NCI-H2171 (cell line): ENCODE measurements around the gene TLCD3A.
"Not testable (repeated sequence)": the region's sequence is repeated elsewhere in the genome, so short reads cannot be mapped to it uniquely, and the experiment has no call there.

Source experiments
- DNase-seq: peaks from one replicate; lab custom pipeline; 2025; lab: John Stamatoyannopoulos, UW

TLCD3A gene

DNA sequence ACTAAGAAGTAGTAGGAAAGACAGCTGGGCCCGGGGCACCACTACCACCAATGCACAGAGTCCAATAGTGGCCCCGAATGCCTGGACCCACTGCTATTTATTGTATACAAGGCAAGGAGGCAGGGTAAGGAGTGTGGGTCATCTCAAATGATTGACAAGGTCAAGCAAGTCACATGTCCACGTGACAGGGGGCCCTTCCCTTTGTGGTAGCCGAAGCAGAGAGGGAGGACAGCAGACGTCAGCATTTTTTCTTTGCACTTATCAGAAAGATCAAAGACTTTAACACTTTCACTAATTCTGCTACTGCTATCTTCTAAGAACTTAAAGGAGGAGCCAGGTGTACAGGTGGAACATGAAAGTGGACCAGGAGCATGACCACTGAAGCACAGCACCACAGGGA is 24.3 kb upstream of the TLCD3A start:
- no peak for DNase-seq

DNA sequence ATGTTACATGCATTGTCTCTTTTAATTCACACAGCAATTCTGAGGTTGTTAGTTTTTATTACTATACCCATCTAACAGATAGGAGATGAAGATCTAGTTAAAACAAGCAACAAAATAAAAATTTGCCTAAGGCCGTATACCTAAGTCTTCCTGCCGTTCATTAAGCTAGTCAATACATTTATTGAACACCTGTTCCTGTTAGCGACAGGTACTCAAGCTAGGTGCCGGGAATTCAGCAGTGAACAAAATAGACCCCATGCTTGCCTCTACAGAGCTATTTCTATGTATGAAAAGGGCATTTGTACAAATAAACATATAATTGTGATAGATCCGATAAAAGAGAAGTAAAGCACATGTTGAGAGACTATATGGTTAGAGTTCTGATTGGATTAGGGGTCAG is 14.3 kb upstream of the TLCD3A start:
- DNase-seq: no peak

DNA sequence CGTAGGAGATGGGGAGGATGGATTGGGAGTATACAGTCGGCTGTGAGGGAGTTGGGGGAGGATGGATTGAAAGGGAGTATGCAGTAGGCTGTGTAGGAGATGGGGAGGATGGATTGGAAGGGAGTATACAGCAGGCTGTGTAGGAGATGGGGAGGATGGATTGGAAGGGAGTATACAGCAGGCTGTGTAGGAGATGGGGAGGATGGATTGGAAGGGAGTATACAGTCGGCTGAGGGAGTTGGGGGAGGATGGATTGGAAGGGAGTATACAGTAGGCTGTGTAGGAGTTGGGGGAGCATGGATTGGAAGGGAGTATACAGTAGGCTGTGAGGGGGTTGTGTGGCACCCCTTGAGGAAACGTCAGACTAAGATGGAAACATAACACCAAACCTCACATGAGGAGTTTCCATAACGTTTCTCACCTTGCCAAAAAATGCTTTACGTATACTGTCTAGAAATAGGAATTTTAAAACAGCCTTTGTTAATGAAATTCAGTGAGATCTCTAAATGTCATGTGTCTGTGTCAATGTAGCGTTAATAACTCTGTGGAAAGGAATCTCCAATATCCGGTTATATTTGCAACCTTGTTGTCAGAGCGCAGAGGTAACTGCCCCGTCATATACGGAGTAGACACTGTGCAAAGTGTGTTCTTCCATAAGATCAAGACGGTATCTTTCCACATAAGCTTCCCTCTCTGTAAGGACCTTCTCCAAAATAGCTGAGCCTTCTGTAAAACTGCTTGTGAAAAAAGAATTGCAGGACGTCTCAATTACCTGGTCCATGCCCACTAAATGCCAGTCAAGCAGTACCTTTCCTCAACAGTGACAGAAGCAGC is 11.5 kb upstream of the TLCD3A start:
- no peak for DNase-seq

DNA sequence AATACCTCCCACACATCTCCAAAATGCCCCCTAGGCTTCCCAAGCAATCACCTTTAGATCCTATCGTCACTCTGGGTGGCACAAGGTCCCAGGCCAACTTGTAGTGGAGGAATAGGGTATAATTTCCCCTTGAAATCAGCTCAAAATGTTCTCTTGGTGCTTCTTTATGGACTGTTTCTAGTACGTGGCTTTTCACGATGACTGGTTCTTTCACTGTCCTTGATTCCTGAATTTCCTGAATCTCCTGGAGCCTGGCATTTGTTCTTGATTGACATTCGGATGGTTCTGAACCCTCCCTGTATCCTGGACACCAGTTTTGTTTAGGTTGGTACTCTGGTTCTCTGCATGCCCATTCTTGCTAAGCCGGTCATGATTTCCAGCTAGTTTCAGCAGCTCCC is 10.9 kb upstream of the TLCD3A start:
- DNase-seq: no peak

DNA sequence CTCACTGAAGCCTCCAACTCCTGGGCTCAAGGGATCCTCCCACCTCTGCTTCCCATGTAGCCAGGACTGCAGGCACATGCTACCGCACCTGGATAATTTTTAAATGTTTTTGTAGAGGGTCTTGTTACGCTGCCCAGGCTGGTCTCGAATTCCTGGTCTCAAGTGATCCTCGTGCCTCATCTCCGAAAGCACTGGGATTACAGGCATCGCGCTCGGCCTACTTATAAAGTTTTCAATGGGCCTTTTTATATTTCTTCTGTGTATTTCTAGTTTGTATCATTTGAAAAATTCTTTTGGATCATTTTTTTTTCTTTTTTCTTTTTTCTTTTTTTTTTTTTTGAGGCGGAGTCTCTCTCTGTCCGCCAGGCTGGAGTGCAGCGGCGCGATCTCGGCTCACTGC is 7.3 kb upstream of the TLCD3A start:
- no peak for DNase-seq

DNA sequence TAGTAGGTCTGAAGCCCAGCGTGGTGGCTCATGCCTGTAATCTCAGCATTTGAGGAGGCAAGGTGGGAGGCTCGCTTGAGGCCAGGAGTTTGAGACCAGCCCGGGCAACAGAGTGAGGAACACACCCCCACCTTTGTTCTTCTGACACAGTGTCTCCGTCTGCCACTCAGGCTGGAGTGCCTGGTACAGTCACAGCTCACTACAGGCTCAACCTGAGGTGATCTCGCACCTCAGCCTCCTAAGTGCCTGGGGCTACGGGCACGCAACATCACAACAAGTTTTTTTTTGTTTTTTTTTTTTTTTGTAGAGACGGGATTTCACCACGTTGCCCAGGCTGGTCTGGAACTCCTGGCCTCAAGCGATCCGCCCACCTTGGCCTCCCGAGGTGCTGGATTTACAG is 6.7 kb upstream of the TLCD3A start:
- DNase-seq: no peak

DNA sequence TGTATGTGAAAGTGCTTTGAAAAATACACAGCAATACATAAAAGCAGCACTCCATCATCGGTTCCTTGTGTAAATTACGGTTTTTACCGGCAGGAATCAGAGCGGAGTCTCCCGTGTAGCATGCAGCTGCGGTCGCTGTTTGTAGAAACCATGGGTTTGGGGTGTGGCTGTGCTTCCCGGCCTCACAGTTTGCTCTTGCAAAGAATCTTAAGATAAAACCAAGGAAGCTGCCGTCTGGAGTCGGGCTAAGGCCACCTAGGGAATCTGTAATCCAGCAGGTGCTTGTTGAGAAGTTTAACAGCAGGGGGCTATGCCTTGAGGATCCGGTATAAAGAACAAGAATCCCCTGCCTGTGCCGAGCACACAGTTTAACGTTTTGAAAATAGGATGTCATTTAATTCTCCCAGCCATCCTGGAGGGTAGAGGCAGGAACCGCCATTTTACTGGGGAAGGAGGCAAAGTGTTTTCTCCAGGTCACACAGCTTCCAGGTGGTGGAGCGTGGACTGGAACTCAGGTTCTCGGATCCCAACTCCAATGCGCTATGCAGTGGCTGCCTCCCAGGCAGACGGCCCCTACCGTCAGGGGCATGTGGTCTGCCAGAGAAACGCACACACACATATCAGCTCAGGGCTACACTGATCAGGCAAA is 6.0 kb upstream of the TLCD3A start:
- DNase-seq: no peak

DNA sequence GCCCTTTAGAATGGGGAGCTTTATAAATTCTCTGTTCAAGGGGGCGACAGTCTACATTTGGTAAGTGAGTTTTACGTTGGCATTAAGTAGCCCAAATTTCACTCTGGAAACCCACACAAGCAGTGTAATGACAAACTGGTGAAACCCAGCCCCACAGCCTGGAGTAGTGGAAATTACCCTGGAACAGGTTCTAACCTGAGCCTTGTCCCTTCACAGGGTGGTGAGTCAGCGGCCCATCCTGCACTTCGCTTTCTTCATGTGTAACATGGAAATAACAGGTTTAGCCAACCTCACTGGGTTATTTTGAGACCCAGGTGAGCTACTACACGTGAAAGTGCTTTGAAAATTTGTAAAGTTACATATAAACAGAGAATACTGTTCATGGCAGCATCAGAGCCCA is 3.5 kb upstream of the TLCD3A start:
- DNase-seq: no peak

DNA sequence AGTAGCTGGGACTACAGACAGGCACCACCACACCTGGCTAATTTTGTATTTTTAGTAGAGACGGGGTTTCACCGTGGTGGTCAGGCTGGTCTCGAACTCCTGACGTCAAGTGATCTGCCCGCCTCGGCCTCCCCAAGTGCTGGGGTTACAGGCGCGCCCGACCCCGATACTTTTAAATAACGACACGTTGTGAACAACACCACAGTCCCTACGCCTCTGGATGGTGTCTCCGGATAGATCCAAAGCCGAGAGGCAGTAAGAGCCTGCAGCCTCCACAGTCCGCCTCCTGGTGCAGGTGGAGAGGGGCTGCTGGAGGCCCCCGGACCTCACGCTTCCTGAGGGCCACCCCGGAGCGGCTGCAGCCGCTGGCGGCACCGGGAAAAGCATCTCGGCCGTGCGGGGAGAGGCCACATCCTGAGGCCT is 741 bp upstream of the TLCD3A start:
- no peak for DNase-seq

DNA sequence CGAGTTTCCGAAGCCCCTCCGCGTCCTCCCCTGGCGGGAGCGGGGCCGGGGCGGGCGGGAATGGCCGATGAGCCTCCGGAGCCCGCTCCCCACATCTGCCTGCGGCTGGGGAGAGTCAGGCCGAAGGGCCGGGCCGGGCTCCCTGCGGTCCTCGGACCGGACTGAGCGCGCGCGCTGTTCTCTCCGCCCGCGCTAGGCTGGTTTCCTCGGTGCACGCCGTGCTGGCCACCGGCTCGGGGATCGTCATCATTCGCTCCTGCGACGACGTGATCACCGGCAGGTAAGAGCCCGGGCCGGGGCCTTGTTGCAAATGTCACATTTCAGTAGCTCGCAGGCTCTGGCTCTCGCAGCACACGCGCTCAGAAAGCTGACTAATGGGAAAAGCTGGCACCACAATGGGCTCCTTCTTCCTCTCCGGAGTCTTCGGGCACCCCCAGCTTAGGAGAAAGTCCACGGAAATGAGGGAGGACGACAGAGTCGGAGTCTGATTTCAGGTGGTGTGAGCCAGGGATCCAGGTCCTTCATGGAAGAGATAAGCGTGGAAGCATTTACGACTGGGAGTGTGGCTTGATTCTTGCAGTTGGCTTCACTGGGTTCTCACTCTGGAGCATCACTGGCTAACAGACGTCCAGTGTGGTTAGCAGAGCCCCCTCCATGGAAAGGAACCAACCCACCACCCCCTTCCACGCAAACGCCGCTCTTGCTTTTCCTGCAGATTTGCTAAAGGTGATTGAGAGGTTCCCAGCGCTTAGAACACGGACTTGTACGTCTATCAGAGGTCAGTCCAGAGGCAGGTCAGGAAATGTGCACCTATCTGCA is 715 bp downstream of the TLCD3A start:
- peak; percentile 20 for DNase-seq

DNA sequence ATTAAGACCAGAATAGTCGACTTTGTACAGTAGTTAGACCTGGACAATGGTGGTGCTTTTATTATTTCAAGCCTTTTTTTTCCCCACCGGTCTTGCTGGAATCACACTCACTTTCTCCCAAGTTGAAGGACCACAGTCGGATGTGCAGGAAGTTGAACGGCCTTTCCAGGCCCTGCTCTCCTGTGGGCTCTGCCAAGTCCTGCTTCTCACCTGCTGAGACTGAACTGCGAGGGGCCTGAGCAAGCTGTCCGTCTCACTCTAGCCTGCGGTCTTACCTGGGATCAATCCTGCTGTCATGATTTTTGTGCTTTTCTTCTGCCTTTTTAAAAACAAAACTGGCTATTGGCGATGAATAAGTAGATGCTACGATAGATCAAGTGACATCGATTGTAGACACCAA is 1.3 kb downstream of the TLCD3A start:
- DNase-seq: no peak

DNA sequence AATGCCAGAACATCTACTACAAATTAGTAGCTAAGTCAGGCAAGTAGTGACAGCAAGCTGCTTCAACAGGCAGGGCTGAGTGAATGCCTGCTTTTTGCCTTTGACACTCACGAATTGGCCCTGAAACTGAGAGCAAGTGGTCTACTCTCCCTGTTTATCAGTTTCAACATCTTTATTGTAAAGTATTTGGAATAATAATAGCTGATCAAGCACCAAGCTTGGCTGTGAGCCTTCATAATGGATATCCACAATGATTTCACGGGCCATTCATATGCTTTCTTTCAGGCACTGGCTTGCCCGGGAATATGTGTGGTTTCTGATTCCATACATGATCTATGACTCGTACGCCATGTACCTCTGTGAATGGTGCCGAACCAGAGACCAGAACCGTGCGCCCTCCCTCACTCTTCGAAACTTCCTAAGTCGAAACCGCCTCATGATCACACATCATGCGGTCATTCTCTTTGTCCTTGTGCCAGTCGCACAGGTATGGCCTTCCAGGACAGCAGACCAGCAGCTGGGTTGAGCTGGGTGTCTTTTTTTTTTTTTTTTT is 5.2 kb downstream of the TLCD3A start:
- DNase-seq: no peak

DNA sequence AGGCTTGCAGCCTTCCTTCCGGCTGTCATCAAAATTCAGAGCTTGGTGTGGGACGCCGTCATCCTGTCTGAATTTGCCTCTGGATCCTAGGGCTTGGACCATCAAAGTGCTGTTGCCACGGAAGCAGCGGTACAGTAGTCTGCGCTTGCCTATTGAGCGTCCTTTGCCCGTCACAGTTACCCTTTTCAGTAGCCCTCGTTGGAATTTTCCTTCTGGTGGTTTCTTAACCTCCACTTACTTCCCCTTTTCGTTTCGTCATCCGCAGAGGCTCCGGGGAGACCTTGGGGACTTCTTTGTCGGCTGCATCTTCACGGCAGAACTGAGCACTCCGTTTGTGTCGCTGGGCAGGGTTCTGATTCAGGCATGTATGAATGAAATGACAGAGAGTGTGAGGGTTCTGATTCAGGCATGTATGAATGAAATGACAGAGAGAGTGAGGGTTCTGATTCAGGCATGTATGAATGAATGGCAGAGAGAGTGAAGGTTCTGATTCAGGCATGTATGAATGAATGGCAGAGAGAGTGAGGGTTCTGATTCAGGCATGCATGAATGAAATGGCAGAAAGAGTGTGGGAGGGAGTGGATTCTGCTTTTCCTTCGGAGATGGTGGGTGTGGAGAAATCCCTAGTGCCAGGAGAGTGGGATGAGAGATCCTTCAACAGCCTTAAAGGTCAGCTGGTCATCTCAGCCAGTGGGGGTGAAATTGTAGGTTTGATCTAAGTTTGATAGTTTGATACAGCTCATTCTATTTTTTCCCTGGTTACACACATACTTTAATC is 8.0 kb downstream of the TLCD3A start:
- DNase-seq: no peak

DNA sequence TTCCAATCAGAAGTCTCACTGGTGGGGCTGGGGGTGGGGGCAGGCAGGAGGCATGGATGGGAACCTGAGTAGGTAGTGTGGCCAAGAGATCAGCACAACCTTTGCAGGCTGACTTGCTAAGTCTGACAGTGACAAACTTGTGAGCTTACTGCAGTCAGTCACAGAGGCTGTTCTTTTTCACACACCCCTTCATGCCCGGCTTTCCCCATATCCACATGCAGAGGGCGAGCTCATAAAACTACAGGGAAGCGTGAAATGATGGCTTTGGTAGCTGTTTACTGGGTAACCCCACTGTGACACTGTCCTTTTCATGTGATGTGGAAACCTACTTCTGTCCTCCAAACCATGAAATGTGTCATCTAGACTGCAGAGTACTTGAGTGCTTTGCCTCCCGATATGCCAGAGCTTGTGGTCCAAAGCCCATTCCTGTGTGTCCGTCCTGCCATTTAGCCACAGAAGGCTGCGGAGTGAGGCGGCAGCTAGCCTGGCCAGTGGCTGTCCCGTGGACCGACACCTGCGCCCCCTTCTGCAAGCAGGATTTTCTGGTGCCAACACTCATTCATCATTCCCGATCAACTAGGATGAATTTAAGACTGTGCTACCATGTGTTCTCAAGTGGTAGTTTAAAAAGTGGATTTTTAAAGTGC is 9.9 kb downstream of the TLCD3A start:
- no peak for DNase-seq

DNA sequence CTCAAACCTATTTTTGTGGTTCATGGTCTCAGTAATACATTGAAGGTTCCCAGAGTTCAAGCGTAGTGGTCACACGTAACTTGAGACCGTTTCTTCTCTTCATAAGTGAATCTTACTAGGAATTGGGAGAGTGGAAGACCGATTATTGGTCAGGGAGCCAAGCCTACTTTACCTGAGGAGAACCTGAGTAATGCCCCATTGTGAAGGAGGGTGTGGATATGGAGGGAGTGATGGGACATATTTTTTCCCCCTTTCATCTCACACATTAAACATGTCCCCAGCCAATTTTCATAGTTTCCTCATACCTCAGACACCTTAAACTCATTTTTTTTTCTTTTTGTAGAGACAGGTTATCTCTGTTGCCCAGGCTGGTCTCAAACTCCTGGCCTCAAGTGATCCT is 10.7 kb downstream of the TLCD3A start:
- no peak for DNase-seq

DNA sequence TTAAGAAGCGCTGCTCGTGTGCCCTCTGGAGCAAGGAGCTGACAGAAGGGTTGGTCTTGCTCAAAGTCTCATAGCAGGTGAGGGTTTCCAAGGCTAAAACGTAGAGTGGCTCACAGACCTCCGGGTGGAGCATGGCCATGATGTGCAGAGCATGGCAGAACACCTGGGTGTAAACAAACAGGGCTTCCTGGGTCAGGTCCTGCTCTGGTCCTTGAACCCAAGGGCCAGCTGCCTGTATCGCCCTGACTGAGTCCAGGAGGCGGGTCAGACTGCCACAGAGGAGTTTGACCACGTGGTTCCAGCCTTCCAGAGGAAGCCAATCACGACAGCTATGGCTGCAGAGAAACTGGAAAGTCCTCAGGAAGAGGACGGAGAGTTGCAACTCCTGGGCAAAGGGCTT is 12.5 kb downstream of the TLCD3A start:
- DNase-seq: no peak

DNA sequence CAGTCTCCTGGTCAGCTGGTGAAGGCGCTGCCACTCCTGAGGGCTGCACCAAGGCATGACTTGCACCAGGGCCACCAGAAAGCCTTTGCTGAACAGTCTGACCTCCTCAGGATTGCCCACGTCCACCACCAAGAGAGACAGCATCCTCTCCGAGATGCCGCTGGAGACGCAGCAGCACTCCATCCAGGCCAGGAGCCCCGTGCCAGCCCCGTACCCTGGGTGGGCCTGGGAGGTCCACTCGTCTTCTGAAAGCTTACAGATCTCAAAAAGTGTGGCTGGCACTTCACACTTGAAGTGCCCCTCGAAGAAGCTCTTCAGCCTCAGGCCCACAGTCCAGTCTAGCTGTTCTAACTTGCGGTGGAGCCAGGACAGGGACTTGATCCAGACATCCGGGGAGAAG is 13.0 kb downstream of the TLCD3A start:
- DNase-seq: no peak

DNA sequence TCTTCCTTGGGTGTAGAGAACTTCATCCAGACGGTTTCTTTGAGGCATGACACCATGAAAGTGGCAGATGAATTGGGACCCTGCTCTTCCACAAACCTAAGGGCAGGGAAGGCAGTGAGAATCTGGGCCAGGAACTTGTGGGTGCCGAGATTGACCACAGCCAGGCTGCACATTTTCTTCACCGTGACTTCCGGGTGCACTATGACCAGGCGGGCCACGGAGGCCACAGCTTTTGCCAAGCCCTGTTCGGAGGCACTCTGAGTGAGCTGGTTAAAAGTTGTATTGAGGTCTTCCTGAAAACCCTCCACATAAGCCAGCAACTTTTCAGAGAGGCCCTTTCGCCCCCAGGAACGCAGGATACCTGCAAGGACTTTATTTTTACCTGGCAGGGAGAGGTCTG is 13.8 kb downstream of the TLCD3A start:
- no peak for DNase-seq

DNA sequence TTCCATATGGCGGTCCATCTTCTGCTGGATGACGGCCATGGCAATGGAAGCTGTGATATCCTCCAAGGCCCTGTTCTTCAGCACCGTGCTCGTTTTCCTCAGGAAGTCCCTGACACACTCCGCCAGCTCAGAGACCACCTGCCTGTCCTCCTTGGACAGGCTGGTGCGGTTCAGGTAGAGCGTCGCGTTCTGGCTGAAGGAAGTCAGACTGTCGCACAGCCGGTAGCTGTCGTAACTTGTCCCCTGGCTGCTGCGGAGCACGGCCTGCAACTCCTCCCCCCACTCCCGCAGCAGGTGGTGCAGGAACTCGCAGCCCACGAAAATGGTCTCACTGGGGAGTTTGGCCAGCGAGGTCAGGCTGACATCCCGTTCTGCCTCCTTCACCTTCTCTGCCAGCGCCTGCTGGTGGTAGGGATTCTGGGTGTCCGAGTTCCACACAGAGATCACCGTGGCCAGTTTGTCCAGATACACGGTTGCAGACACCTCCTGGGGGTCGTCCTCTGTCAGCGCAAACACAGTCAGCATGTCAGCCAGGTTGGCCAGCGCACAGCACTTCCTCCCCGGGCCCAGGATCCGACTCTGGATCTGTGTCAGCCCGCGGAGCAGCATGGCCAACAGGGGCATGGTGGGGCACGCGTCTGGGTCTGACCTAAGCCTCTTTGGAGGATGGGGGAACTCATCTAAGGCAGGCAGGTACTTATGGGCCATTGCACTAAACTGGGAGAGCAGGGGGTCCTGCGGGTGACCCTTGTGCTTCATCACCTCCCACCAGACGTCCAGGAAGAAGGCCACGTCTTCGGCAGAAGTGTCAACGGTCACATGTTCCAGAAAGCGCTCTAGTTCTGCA is 14.6 kb downstream of the TLCD3A start:
- no peak for DNase-seq

DNA sequence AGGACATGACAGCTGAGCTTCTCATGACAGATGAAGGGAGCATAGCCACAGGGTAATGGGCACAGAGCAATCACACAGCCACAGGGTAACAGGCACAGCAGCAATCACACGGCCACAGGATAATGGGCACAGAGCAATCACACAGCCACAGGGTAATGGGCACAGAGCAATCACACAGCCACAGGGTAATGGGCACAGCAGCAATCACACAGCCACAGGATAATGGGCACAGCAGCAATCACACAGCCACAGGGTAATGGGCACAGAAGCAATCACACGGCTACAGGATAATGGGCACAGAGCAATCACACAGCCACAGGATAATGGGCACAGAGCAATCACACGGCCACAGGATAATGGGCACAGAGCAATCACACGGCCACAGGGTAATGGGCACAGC is 16.2 kb downstream of the TLCD3A start:
- DNase-seq: not testable (repeated sequence)
